Endothelial cell of umbilical vein (primary cell): ENCODE measurements around the gene MISP. TPM values are rescaled to one million over a fixed set of nuclear protein-coding genes. Genes with fewer than 3 reads are reported as not detected.

Experiments used
- BruUV-seq: library from RNA; stranded (reverse); fragments of 400-500 nt; replicated peaks from 2 replicates; lab custom pipeline; 2021; lab: Mats Ljungman, UMichigan
- CTCF ChIA-PET: fragments of 300-600, 350-600 bp; sonication (Branson Sonifier 250); formaldehyde crosslinking; loops from one replicate; lab custom pipeline; 2021; ENCODE audit warnings: antibody characterized with exemption, inconsistent platforms; lab: Charles Lee
- POLR2A ChIA-PET: fragments of 300-600, 350-600 bp; sonication (Branson Sonifier 250); formaldehyde crosslinking; loops from one replicate; lab custom pipeline; 2021; ENCODE audit warnings: antibody characterized with exemption, inconsistent platforms; lab: Charles Lee
- DNase-seq: peaks from one replicate; pipeline ENCODE4 v3.0.0-alpha.2; 2011; ENCODE audit warnings: low read depth, low spot score
- FAIRE-seq: peaks from 2 replicates; lab custom pipeline; 2011; peaks lifted over from hg19 to GRCh38; lab: Jason Lieb, UNC
- H2AFZ ChIP-seq: 2 replicates; pipeline ENCODE4 v1.6.0; 2012; ENCODE audit warnings: low read depth, low read length, control low read depth, inconsistent platforms
- H3K27ac ChIP-seq: 2 replicates; pipeline ENCODE4 v1.5.1; 2011; ENCODE audit warnings: low read depth, mild to moderate bottlenecking, control low read depth, low read length, moderate library complexity; ENCODE audit not compliant: insufficient read depth
- H3K27me3 ChIP-seq, 2 experiments: 2 replicates each; pipeline versions ENCODE4 v1.6.0 to v1.6.1; 2011; ENCODE audit warnings: low read length in 2 of 2, mixed read lengths in 1 of 2; ENCODE audit not compliant: control insufficient read depth in 2 of 2, insufficient read depth in 2 of 2
- H3K36me3 ChIP-seq, 2 experiments: 2 replicates in 1 of 2; 3 replicates in 1 of 2; pipeline ENCODE4 v1.5.1; 2011; ENCODE audit warnings: low read length in 2 of 2, mild to moderate bottlenecking in 1 of 2, moderate library complexity in 1 of 2; ENCODE audit not compliant: control insufficient read depth in 2 of 2, insufficient read depth in 2 of 2; ENCODE audit errors: extremely low read depth in 1 of 2
- H3K4me1 ChIP-seq: 3 replicates; pipeline ENCODE4 v1.5.1; 2011; ENCODE audit warnings: mild to moderate bottlenecking, low read length; ENCODE audit not compliant: control insufficient read depth, insufficient read depth; ENCODE audit errors: extremely low read depth
- H3K4me2 ChIP-seq: 2 replicates; pipeline ENCODE4 v1.6.1; 2011; ENCODE audit warnings: low read length, control low read depth, mixed read lengths; ENCODE audit not compliant: insufficient read depth
- H3K4me3 ChIP-seq, 3 experiments: fragments of 200-600 bp in 1 of 3; sonication (generic), shearing (Covaris generic) in 1 of 3; replicated peaks in 1 of 3; 2 replicates each; pipeline ENCODE4 v1.5.1; 2011 to 2016; ENCODE audit warnings: control low read depth in 3 of 3, low read length in 3 of 3, mild to moderate bottlenecking in 2 of 3, inconsistent platforms in 1 of 3, low read depth in 1 of 3, moderate library complexity in 1 of 3; ENCODE audit not compliant: insufficient read depth in 1 of 3
- H3K79me2 ChIP-seq: 2 replicates; pipeline ENCODE4 v1.6.0; 2012; ENCODE audit warnings: low read length, inconsistent platforms; ENCODE audit not compliant: control insufficient read depth, insufficient read depth
- H3K9ac ChIP-seq: replicated peaks from 2 replicates; pipeline ENCODE3; 2011; ENCODE audit warnings: low read length, control low read depth; ENCODE audit not compliant: insufficient read depth; ENCODE audit errors: extremely low read depth
- H3K9me1 ChIP-seq: replicated peaks from 3 replicates; pipeline ENCODE4 v1.6.0; 2011; ENCODE audit warnings: mild to moderate bottlenecking, low read length; ENCODE audit not compliant: control insufficient read depth, insufficient read depth; ENCODE audit errors: extremely low read depth
- H3K9me3 ChIP-seq: replicated peaks from 2 replicates; pipeline ENCODE4 v1.5.1; 2012; ENCODE audit warnings: low read length, inconsistent platforms; ENCODE audit not compliant: control insufficient read depth, insufficient read depth
- H4K20me1 ChIP-seq: replicated peaks from 2 replicates; pipeline ENCODE3; 2011; ENCODE audit warnings: mild to moderate bottlenecking, low read length; ENCODE audit not compliant: control insufficient read depth, insufficient read depth; ENCODE audit errors: extremely low read depth
- EZH2 ChIP-seq: IDR thresholded peaks from 2 replicates; pipeline ENCODE4 v1.6.1; 2012; ENCODE audit warnings: borderline replicate concordance, low read depth, mild to moderate bottlenecking, moderate library complexity, low read length, inconsistent platforms; ENCODE audit not compliant: severe bottlenecking
- FOS ChIP-seq: IDR thresholded peaks from 2 replicates; pipeline ENCODE4 v1.6.1; 2011; ENCODE audit warnings: mild to moderate bottlenecking, low read length, moderate library complexity, borderline replicate concordance; ENCODE audit not compliant: insufficient read depth
- GATA2 ChIP-seq: IDR thresholded peaks from 2 replicates; pipeline ENCODE4 v1.7.0; 2011; ENCODE audit warnings: low read depth, mild to moderate bottlenecking, moderate library complexity, mixed read lengths, low read length; ENCODE audit not compliant: insufficient read length, insufficient read depth
- JUN ChIP-seq: IDR thresholded peaks from 2 replicates; pipeline ENCODE4 v1.6.1; 2011; ENCODE audit warnings: borderline replicate concordance, low read depth; ENCODE audit not compliant: insufficient read length, insufficient read depth
- MYC ChIP-seq: IDR thresholded peaks from one replicate; pipeline ENCODE4 v1.6.1; 2011; ENCODE audit warnings: mild to moderate bottlenecking, low read depth, low read length
- POLR2A ChIP-seq: IDR thresholded peaks from 2 replicates; pipeline ENCODE4 v1.6.1; 2012; ENCODE audit warnings: low read depth, mild to moderate bottlenecking, control low read depth, low read length
- POLR2AphosphoS5 ChIP-seq: IDR thresholded peaks from 2 replicates; pipeline ENCODE4 v1.6.1; 2012; ENCODE audit warnings: low read depth, mild to moderate bottlenecking, control low read depth, low read length, moderate library complexity; ENCODE audit not compliant: insufficient read depth
- dilution Hi-C: fragments of 300-500 bp; cut with MboI; formaldehyde crosslinking; loops from one replicate; pipeline ENCODE4 v1.15.0; 2019; ENCODE audit warnings: low sequenced_read_pairs; ENCODE audit not compliant: extremely low pct_ligation_motif_present
- intact Hi-C: fragments of 100-400 bp; cut with micrococcal nuclease; formaldehyde crosslinking; loops from one replicate; pipeline ENCODE4 v1.10.0; 2022
- polyA plus RNA-seq, 4 experiments: library from polyadenylated mRNA; depleted of rRNA in 3 of 4; stranded (reverse) in 3 of 4; unstranded in 1 of 4; fragments of >200 nt; gene quantifications; 2 replicates each; pipeline versions ENCODE4 v1.2.1 to v1.2.3, GENCODE V29; 2011 to 2012; ENCODE audit warnings: missing spikeins in 1 of 4
- total RNA-seq: library from RNA; stranded (reverse); gene quantifications from 2 replicates; pipeline ENCODE4 v1.2.3, GENCODE V29; 2021
- TF ChIP-seq, protein P1 (sequence below): IDR thresholded peaks from 2 replicates; pipeline ENCODE4 v1.6.1; 2011; ENCODE audit not compliant: insufficient read depth, insufficient read length
- TF ChIP-seq, protein P2 (sequence below), 2 donors: IDR thresholded peaks; 1 replicate in 1 of 2; 2 replicates in 1 of 2; pipeline ENCODE4 v1.5.1; 2011; ENCODE audit warnings: low read length in 2 of 2, mild to moderate bottlenecking in 2 of 2, moderate library complexity in 2 of 2, control low read depth in 1 of 2, inconsistent platforms in 1 of 2, low read depth in 1 of 2; ENCODE audit not compliant: insufficient read depth in 1 of 2; ENCODE audit errors: extremely low read depth in 1 of 2

MISP gene
- total and polyA plus RNA-seq, 2 donors (not counting 3 experiments of a cell fraction or from before 2014, with no cell fraction given): not detected

DNA sequence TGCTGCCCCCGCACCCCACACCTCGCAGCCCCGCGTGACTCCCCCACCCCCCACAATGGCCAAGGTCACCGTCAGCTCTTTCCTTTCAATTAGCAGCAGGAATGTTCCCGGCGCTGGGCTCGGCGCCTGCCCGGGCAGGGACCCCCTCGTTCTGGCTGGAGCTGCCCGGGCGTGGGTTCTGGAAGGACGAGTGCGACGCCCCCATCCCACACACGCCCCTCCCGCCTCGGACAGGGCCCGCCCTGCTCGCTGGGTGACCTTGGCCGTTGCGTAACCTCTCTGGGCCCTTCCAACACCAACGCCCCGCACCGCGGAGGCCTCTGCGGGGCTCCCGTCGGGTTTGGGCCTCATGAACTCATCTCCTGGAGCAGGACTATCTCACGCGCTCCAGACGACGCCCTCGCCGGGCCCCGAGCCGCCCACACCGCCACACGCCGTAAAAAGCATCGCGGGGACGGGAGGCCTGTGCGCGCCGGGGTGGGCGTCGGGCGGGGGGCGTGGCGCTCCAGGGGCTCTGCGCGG is 31.9 kb upstream of the MISP start:
- CTCF ChIA-PET: interaction anchor here (0.5 to 0.9 kb wide), 2 partner anchors 24 to 38 kb away, joined by 3 to 4 read pairs; no protein-coding TSS in a partner anchor
- Histone ChIP-seq H3K9ac (no peak overlapping the region), H3K4me2 (no peak overlapping the region), H3K9me3 (no peaks in the 10 kb centered on the region), H3K9me1 (no peaks in the 10 kb centered on the region), H3K4me1 (no peaks in the 10 kb centered on the region), H4K20me1 (no peaks in the 10 kb centered on the region), H3K27me3 (no peaks in the 10 kb centered on the region), H3K79me2 (no peaks in the 10 kb centered on the region), H3K4me3 (no peak overlapping the region), H3K27ac (no peak overlapping the region), H2AFZ (no peak overlapping the region), H3K36me3 (no peaks in the 10 kb centered on the region)
- BruUV-seq: no TSS peak
- dilution Hi-C loops: no loop called here
- POLR2A ChIA-PET: no interaction called here
- intact Hi-C loops: no loop called here
- no peak for TF ChIP-seq GATA2
- no peak for TF ChIP-seq POLR2AphosphoS5
- TF ChIP-seq, protein P1, sequence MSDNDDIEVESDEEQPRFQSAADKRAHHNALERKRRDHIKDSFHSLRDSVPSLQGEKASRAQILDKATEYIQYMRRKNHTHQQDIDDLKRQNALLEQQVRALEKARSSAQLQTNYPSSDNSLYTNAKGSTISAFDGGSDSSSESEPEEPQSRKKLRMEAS: no peak
- no peak for TF ChIP-seq POLR2A
- TF ChIP-seq MYC: no peak
- TF ChIP-seq FOS: no peak
- TF ChIP-seq, protein P2, sequence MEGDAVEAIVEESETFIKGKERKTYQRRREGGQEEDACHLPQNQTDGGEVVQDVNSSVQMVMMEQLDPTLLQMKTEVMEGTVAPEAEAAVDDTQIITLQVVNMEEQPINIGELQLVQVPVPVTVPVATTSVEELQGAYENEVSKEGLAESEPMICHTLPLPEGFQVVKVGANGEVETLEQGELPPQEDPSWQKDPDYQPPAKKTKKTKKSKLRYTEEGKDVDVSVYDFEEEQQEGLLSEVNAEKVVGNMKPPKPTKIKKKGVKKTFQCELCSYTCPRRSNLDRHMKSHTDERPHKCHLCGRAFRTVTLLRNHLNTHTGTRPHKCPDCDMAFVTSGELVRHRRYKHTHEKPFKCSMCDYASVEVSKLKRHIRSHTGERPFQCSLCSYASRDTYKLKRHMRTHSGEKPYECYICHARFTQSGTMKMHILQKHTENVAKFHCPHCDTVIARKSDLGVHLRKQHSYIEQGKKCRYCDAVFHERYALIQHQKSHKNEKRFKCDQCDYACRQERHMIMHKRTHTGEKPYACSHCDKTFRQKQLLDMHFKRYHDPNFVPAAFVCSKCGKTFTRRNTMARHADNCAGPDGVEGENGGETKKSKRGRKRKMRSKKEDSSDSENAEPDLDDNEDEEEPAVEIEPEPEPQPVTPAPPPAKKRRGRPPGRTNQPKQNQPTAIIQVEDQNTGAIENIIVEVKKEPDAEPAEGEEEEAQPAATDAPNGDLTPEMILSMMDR (IDR thresholded peaks at IDR 0.05; ENCODE audit: extremely low read depth in 1 of 2, insufficient read depth in 1 of 2, low read depth in 1 of 2, low read length in 2 of 2): no peak
- TF ChIP-seq EZH2: no peak
- TF ChIP-seq JUN: no peak
- FAIRE-seq (no peak), DNase-seq (no peak)
